CD4-positive, alpha-beta T cell treated with Interleukin-10 for 1 hour (primary cell): ENCODE data around the gene JAKMIP1.
"Not testable (repeated sequence)": the region's sequence is repeated elsewhere in the genome, so short reads cannot be mapped to it uniquely, and the experiment has no call there.

Experiments used
- DNase-seq: peaks from one replicate; pipeline ENCODE4 v3.0.0-alpha.2; 2020

The JAKMIP1 gene

GRCh38 chr4:6228158-6229067 lies 28.1 kb upstream of the JAKMIP1 start:
- no peak for DNase-seq

- DNase-seq, result no peak
Observed at GRCh38 chr4:6227412-6228157, 27.2 kb upstream of the JAKMIP1 start.

- DNase-seq, result no peak
Observed at GRCh38 chr4:6226506-6226905, 26.2 kb upstream of the JAKMIP1 start.

GRCh38 chr4:6225469-6225868 lies 25.1 kb upstream of the JAKMIP1 start:
- DNase-seq, result peak; percentile 12

GRCh38 chr4:6224735-6225134 lies 24.4 kb upstream of the JAKMIP1 start:
- DNase-seq, result no peak

GRCh38 chr4:6222761-6223292 lies 22.5 kb upstream of the JAKMIP1 start:
- no peak for DNase-seq

GRCh38 chr4:6221851-6222760 lies 21.8 kb upstream of the JAKMIP1 start:
- DNase-seq, result peak; percentile 45

- DNase-seq, result no peak
Observed at GRCh38 chr4:6221301-6221850, 21.0 kb upstream of the JAKMIP1 start.

GRCh38 chr4:6217716-6218381 lies 17.5 kb upstream of the JAKMIP1 start:
- DNase-seq, result no peak

- DNase-seq, result no peak
Observed at GRCh38 chr4:6216588-6216987, 16.2 kb upstream of the JAKMIP1 start.

- no peak for DNase-seq
Observed at GRCh38 chr4:6209921-6210320, 9.6 kb upstream of the JAKMIP1 start.

- not testable (repeated sequence) for DNase-seq
Observed at GRCh38 chr4:6209291-6209690, 8.9 kb upstream of the JAKMIP1 start.

- no peak for DNase-seq
Observed at GRCh38 chr4:6208416-6208815, 8.1 kb upstream of the JAKMIP1 start.

- DNase-seq, result no peak
Observed at GRCh38 chr4:6207602-6208001, 7.3 kb upstream of the JAKMIP1 start.

GRCh38 chr4:6206771-6207290 lies 6.5 kb upstream of the JAKMIP1 start:
- DNase-seq, result no peak

- no peak for DNase-seq
Observed at GRCh38 chr4:6205973-6206372, 5.6 kb upstream of the JAKMIP1 start.

GRCh38 chr4:6205567-6205931 lies 5.2 kb upstream of the JAKMIP1 start:
- DNase-seq, result no peak

GRCh38 chr4:6204871-6205566 lies 4.7 kb upstream of the JAKMIP1 start:
- DNase-seq, result no peak

- no peak for DNase-seq
Observed at GRCh38 chr4:6204098-6204497, 3.7 kb upstream of the JAKMIP1 start.

- DNase-seq, result peak; percentile 58
Observed at GRCh38 chr4:6201580-6202091, 1.3 kb upstream of the JAKMIP1 start.

- DNase-seq, result peak; percentile 26
Observed at GRCh38 chr4:6200922-6201362, 593 bp upstream of the JAKMIP1 start.
